ENCODE results near the gene HIPK3.
"Not testable (repeated sequence)": the region's sequence is repeated elsewhere in the genome, so short reads cannot be mapped to it uniquely, and the experiment has no call there.

HIPK3 gene

GRCh38 chr11:33259869-33260268, 2.7 kb downstream of the HIPK3 start:
- no peak for FAIRE-seq

GRCh38 chr11:33261350-33261749, 4.2 kb downstream of the HIPK3 start:
- not testable (repeated sequence) for FAIRE-seq

- FAIRE-seq = no peak
These were observed 4.9 kb downstream of the HIPK3 start for GRCh38 chr11:33262011-33262645.

- FAIRE-seq = no peak
These were observed 6.4 kb downstream of the HIPK3 start for GRCh38 chr11:33263549-33263948.

GRCh38 chr11:33264926-33265325, 7.7 kb downstream of the HIPK3 start:
- FAIRE-seq = no peak

- no peak for FAIRE-seq
These were observed 9.4 kb downstream of the HIPK3 start for GRCh38 chr11:33266393-33267215.

GRCh38 chr11:33268945-33269540, 11.9 kb downstream of the HIPK3 start:
- no peak for FAIRE-seq

GRCh38 chr11:33269822-33270221, 12.6 kb downstream of the HIPK3 start:
- no peak for FAIRE-seq

- FAIRE-seq = no peak
These were observed 13.9 kb downstream of the HIPK3 start for GRCh38 chr11:33271059-33271458.

- no peak for FAIRE-seq
These were observed 15.3 kb downstream of the HIPK3 start for GRCh38 chr11:33272338-33273107.

- FAIRE-seq = no peak
These were observed 16.5 kb downstream of the HIPK3 start for GRCh38 chr11:33273656-33274055.

GRCh38 chr11:33280411-33280810, 23.2 kb downstream of the HIPK3 start:
- no peak for FAIRE-seq

- FAIRE-seq = no peak
These were observed 24.6 kb downstream of the HIPK3 start for GRCh38 chr11:33281758-33282157.

GRCh38 chr11:33284818-33285217, 27.6 kb downstream of the HIPK3 start:
- no peak for FAIRE-seq

- no peak for FAIRE-seq
These were observed 33.1 kb downstream of the HIPK3 start for GRCh38 chr11:33290319-33290718.

- no peak for FAIRE-seq
These were observed 34.0 kb downstream of the HIPK3 start for GRCh38 chr11:33291004-33291777.

GRCh38 chr11:33292311-33292710, 35.1 kb downstream of the HIPK3 start:
- no peak for FAIRE-seq

GRCh38 chr11:33294224-33294623, 37.0 kb downstream of the HIPK3 start:
- no peak for FAIRE-seq

GRCh38 chr11:33294797-33295196, 37.6 kb downstream of the HIPK3 start:
- FAIRE-seq = no peak

GRCh38 chr11:33296695-33297094, 39.5 kb downstream of the HIPK3 start:
- no peak for FAIRE-seq

GRCh38 chr11:33303541-33303940, 46.4 kb downstream of the HIPK3 start:
- FAIRE-seq = no peak

- FAIRE-seq = not testable (repeated sequence)
These were observed 49.6 kb downstream of the HIPK3 start for GRCh38 chr11:33306821-33307220.

Measured in A204.1 (cell line).